ENCODE measurements around the gene AP2A1. TPM values are rescaled to one million over a fixed set of nuclear protein-coding genes. Genes with fewer than 3 reads are reported as not detected.
A peak's percentile ranks its signal among the peaks of the same experiment; 100 is the strongest.

Gene AP2A1
- total RNA-seq, 4 donors from 2014 or later: 48.4 to 77.6 (median 66.9) TPM

- no peak overlapping the region for H3K27ac ChIP-seq
- no peak overlapping the region for H3K4me3 ChIP-seq (replicated peaks in 1 of 3)
- 85 to 92% methylated on average over 9 to 10 of the region's 10 CpGs for WGBS, 2 donors
- no peaks in the 10 kb centered on the region for H3K9me3 ChIP-seq
- TF ChIP-seq POLR2A (IDR thresholded peaks at IDR 0.05) (no peak), CTCF (IDR thresholded peaks at IDR 0.05) (no peak)
- H3K27me3 ChIP-seq: no peaks in the 10 kb centered on the region
- peaks cover 28 to 33% of the 10 kb centered on the region in 2 donors for H3K36me3 ChIP-seq
- intact Hi-C loops (cut with DNase I): loop anchor here (5.0 kb wide), 1 partner anchor 37 kb away; the partner anchor contains the start of gene MED25
- no peak for DNase-seq
- H3K4me1 ChIP-seq: peaks cover 20% of the 10 kb centered on the region in 2 donors
Measured at GRCh38 chr19:49853852-49854377, 87.1 kb downstream of the AP2A1 start.

- no peaks in the 10 kb centered on the region for H3K27me3 ChIP-seq
- no peak overlapping the region for H3K4me3 ChIP-seq (replicated peaks in 1 of 3)
- no peak for DNase-seq
- 92 to 93% methylated on average over 9 to 22 of the region's 39 CpGs for WGBS, 2 donors
- H3K9me3 ChIP-seq: no peaks in the 10 kb centered on the region
- TF ChIP-seq CTCF (IDR thresholded peaks at IDR 0.05) (no peak), POLR2A (IDR thresholded peaks at IDR 0.05) (no peak)
- peaks cover 20% of the 10 kb centered on the region in 2 donors for H3K4me1 ChIP-seq
- no peak overlapping the region for H3K27ac ChIP-seq
- H3K36me3 ChIP-seq: peaks cover 33 to 35% of the 10 kb centered on the region in 2 donors
- intact Hi-C loops (cut with DNase I): loop anchor here (5.0 kb wide), 2 partner anchors 37 to 47 kb away; partner anchors contain the start of gene MED25
Measured at GRCh38 chr19:49854378-49855263, 87.8 kb downstream of the AP2A1 start.

GRCh38 chr19:49855277-49855675 lies 88.5 kb downstream of the AP2A1 start:
- Histone ChIP-seq H3K27ac (peak overlapping the region in 1 of 3 donors; percentile 17), H3K4me1 (peaks cover 15 to 20% of the 10 kb centered on the region in 2 donors), H3K36me3 (peaks cover 35 to 40% of the 10 kb centered on the region in 2 donors), H3K4me3 (replicated peaks in 1 of 3) (no peak overlapping the region), H3K9me3 (no peaks in the 10 kb centered on the region), H3K27me3 (no peaks in the 10 kb centered on the region)
- WGBS, 2 donors: 86 to 88% methylated on average over 10 to 12 of the region's 12 CpGs
- no peak for DNase-seq
- TF ChIP-seq CTCF (IDR thresholded peaks at IDR 0.05) (no peak), POLR2A (IDR thresholded peaks at IDR 0.05) (no peak)
- intact Hi-C loops (cut with DNase I): loop anchor here (5.0 kb wide), 1 partner anchor 48 kb away; no protein-coding TSS in a partner anchor

GRCh38 chr19:49855676-49856573 lies 89.1 kb downstream of the AP2A1 start:
- Histone ChIP-seq H3K4me1 (peaks cover 15 to 20% of the 10 kb centered on the region in 2 donors), H3K27ac (peak overlapping the region in 1 of 3 donors; percentile 17), H3K27me3 (no peaks in the 10 kb centered on the region), H3K9me3 (no peaks in the 10 kb centered on the region), H3K4me3 (replicated peaks in 1 of 3) (no peak overlapping the region), H3K36me3 (peaks cover 35 to 44% of the 10 kb centered on the region in 2 donors)
- 84 to 86% methylated on average over 18 to 21 of the region's 21 CpGs for WGBS, 2 donors
- no peak for DNase-seq
- intact Hi-C loops (cut with DNase I): loop anchor here (5.0 kb wide), 1 partner anchor 49 kb away; no protein-coding TSS in a partner anchor
- TF ChIP-seq CTCF (IDR thresholded peaks at IDR 0.05) (no peak), POLR2A (IDR thresholded peaks at IDR 0.05) (no peak)

All from thyroid gland (tissue), 4 donors.